Measurements from ENCODE around the gene LPCAT2. TPM values are rescaled to one million over a fixed set of nuclear protein-coding genes. Genes with fewer than 3 reads are reported as not detected.

Gene LPCAT2
- total and polyA plus RNA-seq, 2 of the 13 experiments (the other 11 are each of a cell fraction or from before 2014, with no cell fraction given) = 9.9 to 17.6 TPM

DNA sequence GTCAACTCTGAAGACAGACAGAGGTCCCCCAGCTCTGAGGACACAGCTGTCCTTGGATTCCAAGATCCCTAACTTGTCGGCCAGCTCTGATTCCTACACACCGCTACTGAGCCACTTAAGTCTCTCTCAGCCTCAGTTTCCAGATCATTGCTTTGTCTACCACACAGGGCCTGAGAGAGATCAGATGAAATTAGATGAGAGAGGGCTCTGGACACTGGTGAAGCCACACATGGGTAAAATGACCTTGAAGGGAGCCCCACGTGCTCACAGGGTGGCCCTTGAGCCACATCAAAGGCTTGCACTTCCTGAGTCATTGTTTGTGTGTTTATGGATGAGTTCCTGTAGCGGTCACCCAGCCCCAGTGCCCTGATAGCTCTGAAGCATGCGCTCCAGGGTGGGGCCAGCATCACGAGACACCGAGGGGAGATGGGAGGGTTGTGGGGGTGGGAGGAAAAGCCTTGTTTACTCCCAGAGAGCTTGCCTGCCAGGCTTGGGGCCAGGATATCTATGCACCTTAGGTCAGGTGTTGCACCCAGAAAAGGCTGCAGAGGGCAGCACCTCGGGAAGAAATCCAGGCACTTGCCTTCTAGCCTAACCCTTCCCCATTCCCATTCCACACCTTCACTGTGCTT, 114.2 kb downstream of the LPCAT2 start (continued):
- TF ChIP-seq ZNF766 (CRISPR knock-in tag; IDR thresholded peaks at IDR 0.05; ENCODE audit: borderline replicate concordance) (peak; percentile 94; the same call in 1 of the 2 replicates), EHMT2 (IDR thresholded peaks at IDR 0.05; ENCODE audit: borderline replicate concordance, low read depth, low read length) (peak; percentile 68; the same call in 1 of the 2 replicates), ZNF446 (CRISPR knock-in tag; IDR thresholded peaks at IDR 0.05) (no peak), ZNF780A (CRISPR knock-in tag; IDR thresholded peaks at IDR 0.05) (no peak), FLYWCH1 (CRISPR knock-in tag; IDR thresholded peaks at IDR 0.05) (no peak), ZNF235 (CRISPR knock-in tag; IDR thresholded peaks at IDR 0.05; ENCODE audit: borderline replicate concordance) (no peak), MTA1 (CRISPR knock-in tag; IDR thresholded peaks at IDR 0.05; ENCODE audit: borderline replicate concordance) (peak; percentile 96), KLF12 (CRISPR knock-in tag; IDR thresholded peaks at IDR 0.05; ENCODE audit: borderline replicate concordance) (no peak)
- TF ChIP-seq, protein P1, sequence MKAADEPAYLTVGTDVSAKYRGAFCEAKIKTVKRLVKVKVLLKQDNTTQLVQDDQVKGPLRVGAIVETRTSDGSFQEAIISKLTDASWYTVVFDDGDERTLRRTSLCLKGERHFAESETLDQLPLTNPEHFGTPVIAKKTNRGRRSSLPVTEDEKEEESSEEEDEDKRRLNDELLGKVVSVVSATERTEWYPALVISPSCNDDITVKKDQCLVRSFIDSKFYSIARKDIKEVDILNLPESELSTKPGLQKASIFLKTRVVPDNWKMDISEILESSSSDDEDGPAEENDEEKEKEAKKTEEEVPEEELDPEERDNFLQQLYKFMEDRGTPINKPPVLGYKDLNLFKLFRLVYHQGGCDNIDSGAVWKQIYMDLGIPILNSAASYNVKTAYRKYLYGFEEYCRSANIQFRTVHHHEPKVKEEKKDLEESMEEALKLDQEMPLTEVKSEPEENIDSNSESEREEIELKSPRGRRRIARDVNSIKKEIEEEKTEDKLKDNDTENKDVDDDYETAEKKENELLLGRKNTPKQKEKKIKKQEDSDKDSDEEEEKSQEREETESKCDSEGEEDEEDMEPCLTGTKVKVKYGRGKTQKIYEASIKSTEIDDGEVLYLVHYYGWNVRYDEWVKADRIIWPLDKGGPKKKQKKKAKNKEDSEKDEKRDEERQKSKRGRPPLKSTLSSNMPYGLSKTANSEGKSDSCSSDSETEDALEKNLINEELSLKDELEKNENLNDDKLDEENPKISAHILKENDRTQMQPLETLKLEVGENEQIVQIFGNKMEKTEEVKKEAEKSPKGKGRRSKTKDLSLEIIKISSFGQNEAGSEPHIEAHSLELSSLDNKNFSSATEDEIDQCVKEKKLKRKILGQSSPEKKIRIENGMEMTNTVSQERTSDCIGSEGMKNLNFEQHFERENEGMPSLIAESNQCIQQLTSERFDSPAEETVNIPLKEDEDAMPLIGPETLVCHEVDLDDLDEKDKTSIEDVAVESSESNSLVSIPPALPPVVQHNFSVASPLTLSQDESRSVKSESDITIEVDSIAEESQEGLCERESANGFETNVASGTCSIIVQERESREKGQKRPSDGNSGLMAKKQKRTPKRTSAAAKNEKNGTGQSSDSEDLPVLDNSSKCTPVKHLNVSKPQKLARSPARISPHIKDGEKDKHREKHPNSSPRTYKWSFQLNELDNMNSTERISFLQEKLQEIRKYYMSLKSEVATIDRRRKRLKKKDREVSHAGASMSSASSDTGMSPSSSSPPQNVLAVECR (CRISPR knock-in tag; IDR thresholded peaks at IDR 0.05; ENCODE audit: borderline replicate concordance) = peak; percentile 77; the same call in 1 of the 2 replicates
- TF ChIP-seq, protein P2, sequence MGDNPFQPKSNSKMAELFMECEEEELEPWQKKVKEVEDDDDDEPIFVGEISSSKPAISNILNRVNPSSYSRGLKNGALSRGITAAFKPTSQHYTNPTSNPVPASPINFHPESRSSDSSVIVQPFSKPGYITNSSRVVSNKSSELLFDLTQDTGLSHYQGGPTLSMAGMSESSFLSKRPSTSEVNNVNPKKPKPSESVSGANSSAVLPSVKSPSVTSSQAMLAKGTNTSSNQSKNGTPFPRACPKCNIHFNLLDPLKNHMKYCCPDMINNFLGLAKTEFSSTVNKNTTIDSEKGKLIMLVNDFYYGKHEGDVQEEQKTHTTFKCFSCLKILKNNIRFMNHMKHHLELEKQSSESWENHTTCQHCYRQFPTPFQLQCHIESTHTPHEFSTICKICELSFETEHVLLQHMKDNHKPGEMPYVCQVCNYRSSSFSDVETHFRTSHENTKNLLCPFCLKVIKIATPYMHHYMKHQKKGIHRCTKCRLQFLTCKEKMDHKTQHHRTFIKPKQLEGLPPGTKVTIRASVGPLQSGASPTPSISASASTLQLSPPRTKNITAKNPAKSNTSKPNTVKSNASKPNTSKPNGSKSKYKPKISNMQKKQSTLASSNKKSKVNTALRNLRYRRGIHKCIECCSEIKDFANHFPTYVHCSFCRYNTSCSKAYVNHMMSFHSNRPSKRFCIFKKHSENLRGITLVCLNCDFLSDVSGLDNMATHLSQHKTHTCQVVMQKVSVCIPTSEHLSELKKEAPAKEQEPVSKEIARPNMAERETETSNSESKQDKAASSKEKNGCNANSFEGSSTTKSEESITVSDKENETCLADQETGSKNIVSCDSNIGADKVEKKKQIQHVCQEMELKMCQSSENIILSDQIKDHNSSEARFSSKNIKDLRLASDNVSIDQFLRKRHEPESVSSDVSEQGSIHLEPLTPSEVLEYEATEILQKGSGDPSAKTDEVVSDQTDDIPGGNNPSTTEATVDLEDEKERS (CRISPR knock-in tag; IDR thresholded peaks at IDR 0.05) = peak; percentile 99
- TF ChIP-seq, protein P3, sequence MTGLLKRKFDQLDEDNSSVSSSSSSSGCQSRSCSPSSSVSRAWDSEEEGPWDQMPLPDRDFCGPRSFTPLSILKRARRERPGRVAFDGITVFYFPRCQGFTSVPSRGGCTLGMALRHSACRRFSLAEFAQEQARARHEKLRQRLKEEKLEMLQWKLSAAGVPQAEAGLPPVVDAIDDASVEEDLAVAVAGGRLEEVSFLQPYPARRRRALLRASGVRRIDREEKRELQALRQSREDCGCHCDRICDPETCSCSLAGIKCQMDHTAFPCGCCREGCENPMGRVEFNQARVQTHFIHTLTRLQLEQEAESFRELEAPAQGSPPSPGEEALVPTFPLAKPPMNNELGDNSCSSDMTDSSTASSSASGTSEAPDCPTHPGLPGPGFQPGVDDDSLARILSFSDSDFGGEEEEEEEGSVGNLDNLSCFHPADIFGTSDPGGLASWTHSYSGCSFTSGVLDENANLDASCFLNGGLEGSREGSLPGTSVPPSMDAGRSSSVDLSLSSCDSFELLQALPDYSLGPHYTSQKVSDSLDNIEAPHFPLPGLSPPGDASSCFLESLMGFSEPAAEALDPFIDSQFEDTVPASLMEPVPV (CRISPR knock-in tag; IDR thresholded peaks at IDR 0.05) = peak; percentile 88; the same call in 1 of the 2 replicates
- TF ChIP-seq, protein P4, sequence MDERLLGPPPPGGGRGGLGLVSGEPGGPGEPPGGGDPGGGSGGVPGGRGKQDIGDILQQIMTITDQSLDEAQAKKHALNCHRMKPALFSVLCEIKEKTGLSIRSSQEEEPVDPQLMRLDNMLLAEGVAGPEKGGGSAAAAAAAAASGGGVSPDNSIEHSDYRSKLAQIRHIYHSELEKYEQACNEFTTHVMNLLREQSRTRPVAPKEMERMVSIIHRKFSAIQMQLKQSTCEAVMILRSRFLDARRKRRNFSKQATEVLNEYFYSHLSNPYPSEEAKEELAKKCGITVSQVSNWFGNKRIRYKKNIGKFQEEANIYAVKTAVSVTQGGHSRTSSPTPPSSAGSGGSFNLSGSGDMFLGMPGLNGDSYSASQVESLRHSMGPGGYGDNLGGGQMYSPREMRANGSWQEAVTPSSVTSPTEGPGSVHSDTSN (CRISPR knock-in tag; IDR thresholded peaks at IDR 0.05) = no peak

Measured in HepG2 (cell line).